Measurements from ENCODE around the gene PSMG4.

The PSMG4 gene

GRCh38 chr6:3252861-3253596 is 5.7 kb upstream of the PSMG4 start:
- DNase-seq: no peak

GRCh38 chr6:3253597-3253961 is 5.2 kb upstream of the PSMG4 start:
- DNase-seq: no peak

GRCh38 chr6:3258201-3258600 is 546 bp upstream of the PSMG4 start:
- no peak for DNase-seq

- DNase-seq: peak; percentile 37
Measured at GRCh38 chr6:3259491-3259958, 778 bp downstream of the PSMG4 start.

- DNase-seq: no peak
Measured at GRCh38 chr6:3260296-3260695, 1.5 kb downstream of the PSMG4 start.

GRCh38 chr6:3260772-3261517 is 2.2 kb downstream of the PSMG4 start:
- no peak for DNase-seq

GRCh38 chr6:3261518-3261820 is 2.7 kb downstream of the PSMG4 start:
- no peak for DNase-seq

- no peak for DNase-seq
Measured at GRCh38 chr6:3261921-3262320, 3.2 kb downstream of the PSMG4 start.

- DNase-seq: no peak
Measured at GRCh38 chr6:3263096-3263495, 4.3 kb downstream of the PSMG4 start.

- DNase-seq: no peak
Measured at GRCh38 chr6:3264356-3264755, 5.6 kb downstream of the PSMG4 start.

- DNase-seq: no peak
Measured at GRCh38 chr6:3265671-3266070, 6.9 kb downstream of the PSMG4 start.

- DNase-seq: no peak
Measured at GRCh38 chr6:3266170-3266569, 7.4 kb downstream of the PSMG4 start.

GRCh38 chr6:3267162-3267561 is 8.4 kb downstream of the PSMG4 start:
- no peak for DNase-seq

- DNase-seq: no peak
Measured at GRCh38 chr6:3268680-3269079, 9.9 kb downstream of the PSMG4 start.

- DNase-seq: no peak
Measured at GRCh38 chr6:3269281-3269975, 10.7 kb downstream of the PSMG4 start.

- no peak for DNase-seq
Measured at GRCh38 chr6:3270258-3270657, 11.5 kb downstream of the PSMG4 start.

GRCh38 chr6:3271756-3272155 is 13.0 kb downstream of the PSMG4 start:
- no peak for DNase-seq

GRCh38 chr6:3272911-3273547 is 14.3 kb downstream of the PSMG4 start:
- no peak for DNase-seq

GRCh38 chr6:3273707-3274521 is 15.2 kb downstream of the PSMG4 start:
- no peak for DNase-seq

- DNase-seq: no peak
Measured at GRCh38 chr6:3276174-3277167, 17.7 kb downstream of the PSMG4 start.

GRCh38 chr6:3277251-3277650 is 18.5 kb downstream of the PSMG4 start:
- DNase-seq: no peak
